Kidney (tissue), 14 donors: Measurements from ENCODE around the gene ENOX1. TPM values are rescaled to one million over a fixed set of nuclear protein-coding genes. Genes with fewer than 3 reads are reported as not detected.

ENCODE experiments used
- DNase-seq, 5 donors: peaks; one replicate each; pipeline ENCODE4 v3.0.0-alpha.2; 2013 to 2020
- FAIRE-seq: peaks from 2 replicates; lab custom pipeline; 2012; peaks lifted over from hg19 to GRCh38; lab: Jason Lieb, UNC
- H3K27ac ChIP-seq, 2 donors: one replicate each; pipeline ENCODE4 v1.7.0; 2013; ENCODE audit warnings: low read depth in 2 of 2, low read length in 2 of 2, inconsistent platforms in 1 of 2
- H3K27me3 ChIP-seq: one replicate; pipeline ENCODE4 v1.7.1; 2013; ENCODE audit warnings: low read length, inconsistent platforms; ENCODE audit not compliant: control insufficient read depth, insufficient read depth
- H3K36me3 ChIP-seq, 3 donors: one replicate each; pipeline versions ENCODE4 v1.7.0 to v1.7.1; 2013; ENCODE audit warnings: low read length in 3 of 3, control low read depth in 1 of 3, inconsistent platforms in 1 of 3; ENCODE audit not compliant: insufficient read depth in 3 of 3, control insufficient read depth in 2 of 3
- H3K4me1 ChIP-seq, 3 donors: one replicate each; pipeline versions ENCODE4 v1.7.0 to v1.7.1; 2013; ENCODE audit warnings: low read length in 3 of 3, inconsistent platforms in 1 of 3, low read depth in 1 of 3; ENCODE audit not compliant: control insufficient read depth in 2 of 3, insufficient read depth in 2 of 3
- H3K4me3 ChIP-seq, 3 donors: one replicate each; pipeline versions ENCODE4 v1.7.0 to v1.8.1; 2013; ENCODE audit warnings: low read length in 3 of 3, control low read depth in 1 of 3, inconsistent platforms in 1 of 3
- H3K9ac ChIP-seq, 3 donors: one replicate each; pipeline versions ENCODE4 v1.7.0 to v1.7.1; 2013; ENCODE audit warnings: low read length in 3 of 3, control low read depth in 1 of 3, inconsistent platforms in 1 of 3
- H3K9me3 ChIP-seq, 3 donors: one replicate each; pipeline versions ENCODE4 v1.7.0 to v1.7.1; 2013; ENCODE audit warnings: low read length in 3 of 3, control low read depth in 1 of 3, inconsistent platforms in 1 of 3; ENCODE audit not compliant: control insufficient read depth in 2 of 3, insufficient read depth in 1 of 3
- intact Hi-C: fragments of 100-400 bp; cut with DNase I; formaldehyde crosslinking; loops from one replicate; pipeline ENCODE4 v1.11.1; 2022
- polyA plus RNA-seq: library from polyadenylated mRNA; stranded (reverse); fragments of 350-450 nt; fragmentation: Illumina TruSeq; extraction: RNeasy Lipid Tissue Mini Kit (QIAGEN cat#74804); gene quantifications from one replicate; pipeline ENCODE4 v1.2.3, GENCODE V29; 2014; ENCODE audit warnings: low read depth, low replicate concordance; ENCODE audit not compliant: insufficient read depth
- total RNA-seq: library from RNA; stranded (reverse); fragmentation: NEBNext Ultra II Directional; extraction: Animal tissue kit (Norgen Biotek cat#: 25700); gene quantifications from one replicate; pipeline ENCODE4 v1.2.1, GENCODE V29; 2021
- TF ChIP-seq, protein P1 (sequence below): IDR thresholded peaks from 3 replicates; pipeline ENCODE4 v1.5.1; 2012; ENCODE audit warnings: mild to moderate bottlenecking, moderate library complexity, borderline replicate concordance; ENCODE audit not compliant: insufficient read depth; ENCODE audit errors: extremely low read depth
- donor health status: control.
- donor health status: control.
- donor health status: control.
- donor health status: control.
- donor health status: control.
- donor health status: DM: yes; HTN: yes; CAD: no.
- donor health status: Normal renal cell carcinoma (clear cell type).

Gene ENOX1
- total and polyA plus RNA-seq, 2 donors from 2014 or later: 4.9 to 6.8 TPM

DNA sequence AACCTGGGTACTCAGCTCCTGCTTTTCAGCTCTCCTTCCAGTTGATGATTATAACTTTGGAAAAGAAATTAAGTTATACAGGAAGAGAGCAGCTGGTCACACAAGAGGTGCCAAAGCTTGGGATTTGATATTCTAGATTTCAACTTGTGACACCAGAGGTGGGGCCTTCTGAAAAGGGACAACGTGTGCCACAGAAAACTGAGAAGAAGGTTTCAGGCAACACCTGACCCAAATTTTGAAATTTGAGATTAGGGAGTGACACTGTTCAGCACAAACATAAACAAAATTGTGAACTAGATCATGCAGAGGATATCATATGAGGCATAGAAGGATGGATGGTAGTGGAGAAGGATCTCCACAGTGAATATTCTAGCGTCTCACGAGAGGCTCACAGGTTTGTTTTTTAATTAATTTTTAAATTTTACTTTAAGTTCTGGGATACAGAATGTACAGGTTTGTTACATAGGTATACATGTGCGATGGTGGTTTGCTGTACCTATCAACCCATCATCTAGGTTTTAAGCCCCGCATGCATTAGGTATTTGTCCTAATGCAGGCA, 379.7 kb downstream of the ENOX1 start:
- H3K4me1 ChIP-seq: peaks cover 0 to 1% (median 0%) of the 10 kb centered on the region in 3 donors
- DNase-seq: no peak
- no peak overlapping the region for H3K4me3 ChIP-seq
- TF ChIP-seq, protein P1, sequence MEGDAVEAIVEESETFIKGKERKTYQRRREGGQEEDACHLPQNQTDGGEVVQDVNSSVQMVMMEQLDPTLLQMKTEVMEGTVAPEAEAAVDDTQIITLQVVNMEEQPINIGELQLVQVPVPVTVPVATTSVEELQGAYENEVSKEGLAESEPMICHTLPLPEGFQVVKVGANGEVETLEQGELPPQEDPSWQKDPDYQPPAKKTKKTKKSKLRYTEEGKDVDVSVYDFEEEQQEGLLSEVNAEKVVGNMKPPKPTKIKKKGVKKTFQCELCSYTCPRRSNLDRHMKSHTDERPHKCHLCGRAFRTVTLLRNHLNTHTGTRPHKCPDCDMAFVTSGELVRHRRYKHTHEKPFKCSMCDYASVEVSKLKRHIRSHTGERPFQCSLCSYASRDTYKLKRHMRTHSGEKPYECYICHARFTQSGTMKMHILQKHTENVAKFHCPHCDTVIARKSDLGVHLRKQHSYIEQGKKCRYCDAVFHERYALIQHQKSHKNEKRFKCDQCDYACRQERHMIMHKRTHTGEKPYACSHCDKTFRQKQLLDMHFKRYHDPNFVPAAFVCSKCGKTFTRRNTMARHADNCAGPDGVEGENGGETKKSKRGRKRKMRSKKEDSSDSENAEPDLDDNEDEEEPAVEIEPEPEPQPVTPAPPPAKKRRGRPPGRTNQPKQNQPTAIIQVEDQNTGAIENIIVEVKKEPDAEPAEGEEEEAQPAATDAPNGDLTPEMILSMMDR: no peak
- H3K27me3 ChIP-seq: no peaks in the 10 kb centered on the region
- no peak overlapping the region for H3K9ac ChIP-seq
- no peaks in the 10 kb centered on the region for H3K36me3 ChIP-seq
- intact Hi-C loops: no loop called here
- H3K27ac ChIP-seq: no peak overlapping the region
- no peaks in the 10 kb centered on the region for H3K9me3 ChIP-seq
- FAIRE-seq: no peak

DNA sequence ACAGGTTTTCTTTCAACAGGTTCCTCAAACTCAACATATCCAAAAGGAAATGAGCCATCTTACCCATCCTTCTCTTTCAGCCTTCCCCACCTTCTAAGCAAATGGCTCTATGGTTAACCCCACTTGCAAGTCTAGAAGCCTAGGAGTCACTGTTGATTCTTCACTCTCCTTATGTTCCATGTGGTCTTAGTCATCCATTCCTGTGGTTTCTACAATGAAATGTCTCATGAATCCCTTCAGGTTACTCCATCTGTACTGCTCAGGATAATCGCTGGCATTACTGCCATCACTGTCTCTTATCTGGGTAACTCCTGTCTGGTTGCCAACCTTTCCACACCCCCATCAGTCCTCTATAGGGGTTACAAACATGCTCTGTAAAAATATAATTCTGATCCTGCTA, 381.3 kb downstream of the ENOX1 start:
- TF ChIP-seq, protein P1: no peak
- no peak overlapping the region for H3K4me3 ChIP-seq
- FAIRE-seq (no peak), DNase-seq (no peak)
- no peak overlapping the region for H3K9ac ChIP-seq
- intact Hi-C loops: no loop called here
- H3K27ac ChIP-seq: no peak overlapping the region
- no peaks in the 10 kb centered on the region for H3K9me3 ChIP-seq
- H3K4me1 ChIP-seq: no peaks in the 10 kb centered on the region
- H3K27me3 ChIP-seq: no peaks in the 10 kb centered on the region
- no peaks in the 10 kb centered on the region for H3K36me3 ChIP-seq

DNA sequence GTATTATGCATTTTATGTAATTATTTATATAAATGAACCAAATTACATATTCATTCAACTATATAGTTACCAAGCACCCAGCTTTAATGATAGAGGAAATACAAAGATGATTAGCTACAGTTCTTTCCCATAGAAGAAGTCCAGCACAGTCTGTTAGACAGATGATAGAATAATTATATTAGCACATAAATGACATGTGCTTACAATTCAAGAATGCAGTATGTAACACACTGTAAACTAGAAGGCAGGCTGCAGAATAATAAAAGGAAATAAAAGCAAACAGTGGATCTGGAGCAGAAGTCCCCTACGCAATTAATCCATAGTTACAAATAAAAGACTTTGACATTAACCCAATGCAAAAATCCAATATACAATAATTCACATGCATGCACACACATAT, 384.4 kb downstream of the ENOX1 start:
- Histone ChIP-seq H3K4me1 (no peaks in the 10 kb centered on the region), H3K9ac (no peak overlapping the region), H3K9me3 (no peaks in the 10 kb centered on the region), H3K4me3 (no peak overlapping the region), H3K36me3 (no peaks in the 10 kb centered on the region), H3K27ac (no peak overlapping the region), H3K27me3 (no peaks in the 10 kb centered on the region)
- TF ChIP-seq, protein P1: no peak
- DNase-seq (no peak), FAIRE-seq (no peak)
- intact Hi-C loops: no loop called here

DNA sequence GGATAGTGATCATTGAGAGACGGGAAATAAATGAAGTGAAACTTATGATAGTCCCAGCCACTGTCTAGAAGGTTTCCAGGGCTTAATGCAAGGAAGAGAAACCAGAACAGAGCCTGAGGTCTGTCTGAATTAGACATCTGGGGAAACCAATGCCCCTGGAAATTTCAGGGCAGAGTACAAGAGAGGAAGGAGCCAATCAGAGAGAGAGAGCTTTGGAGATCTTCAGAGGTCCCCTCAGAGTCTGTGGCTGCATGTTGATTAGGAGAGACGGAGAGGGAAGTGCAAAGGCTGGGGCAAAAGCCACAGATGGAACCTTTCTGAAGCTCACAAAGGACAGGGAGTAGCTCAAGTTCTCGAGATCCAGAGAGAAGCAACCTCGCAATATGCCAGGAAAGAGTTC, 385.4 kb downstream of the ENOX1 start:
- DNase-seq (no peak), FAIRE-seq (no peak)
- H3K36me3 ChIP-seq: no peaks in the 10 kb centered on the region
- no peaks in the 10 kb centered on the region for H3K27me3 ChIP-seq
- no peak overlapping the region for H3K27ac ChIP-seq
- no peaks in the 10 kb centered on the region for H3K9me3 ChIP-seq
- no peak overlapping the region for H3K4me3 ChIP-seq
- intact Hi-C loops: no loop called here
- H3K9ac ChIP-seq: no peak overlapping the region
- H3K4me1 ChIP-seq: no peaks in the 10 kb centered on the region
- TF ChIP-seq, protein P1: no peak
